ENCODE data around the gene FARS2. TPM values are rescaled to one million over a fixed set of nuclear protein-coding genes. Genes with fewer than 3 reads are reported as not detected.

The FARS2 gene
- polyA plus RNA-seq, 1 experiment: 17.9 TPM

GRCh38 chr6:5590187-5590586 is 328.9 kb downstream of the FARS2 start:
- CTCF ChIA-PET: no interaction called here
- H3K4me3 ChIP-seq (ENCODE audit: low read depth, low read length): no peak overlapping the region
- POLR2A ChIA-PET: no interaction called here

GRCh38 chr6:5592886-5593519 is 331.7 kb downstream of the FARS2 start:
- H3K27me3 ChIP-seq (ENCODE audit: control insufficient read depth, insufficient read depth, low read length): no peaks in the 10 kb centered on the region
- H3K4me3 ChIP-seq (ENCODE audit: low read depth, low read length): no peak overlapping the region
- POLR2A ChIA-PET: interaction anchor here (0.7 kb wide), 1 partner anchor 78 kb away, joined by 5 read pairs; no protein-coding TSS in a partner anchor
- no peak for TF ChIP-seq CTCF (IDR thresholded peaks at IDR 0.05; ENCODE audit: insufficient read depth, low read depth, low read length)
- no peaks in the 10 kb centered on the region for H3K36me3 ChIP-seq (ENCODE audit: control insufficient read depth, insufficient read depth, low read length)
- CTCF ChIA-PET: no interaction called here
- DNase-seq (ENCODE audit: low read depth): no peak

More at GRCh38 chr6:5590187-5590586, 328.9 kb downstream of the FARS2 start:
- TF ChIP-seq CTCF (IDR thresholded peaks at IDR 0.05; ENCODE audit: insufficient read depth, low read depth, low read length): no peak
- Histone ChIP-seq H3K36me3 (ENCODE audit: control insufficient read depth, insufficient read depth, low read length) (no peaks in the 10 kb centered on the region), H3K27me3 (ENCODE audit: control insufficient read depth, insufficient read depth, low read length) (no peaks in the 10 kb centered on the region)
- DNase-seq (ENCODE audit: low read depth): no peak

- Histone ChIP-seq H3K4me3 (ENCODE audit: low read depth, low read length) (no peak overlapping the region), H3K27me3 (ENCODE audit: control insufficient read depth, insufficient read depth, low read length) (no peaks in the 10 kb centered on the region), H3K36me3 (ENCODE audit: control insufficient read depth, insufficient read depth, low read length) (no peaks in the 10 kb centered on the region)
- no peak for TF ChIP-seq CTCF (IDR thresholded peaks at IDR 0.05; ENCODE audit: insufficient read depth, low read depth, low read length)
- ChIA-PET CTCF (interaction anchor here (0.6 to 1.1 kb wide), 5 partner anchors 10 to 449 kb away, joined by 3 to 5 read pairs (median 4); no protein-coding TSS in a partner anchor), POLR2A (no interaction called here)
- DNase-seq (ENCODE audit: low read depth): no peak
These were observed 333.9 kb downstream of the FARS2 start for GRCh38 chr6:5595184-5595583.

- POLR2A ChIA-PET: no interaction called here
- no peak overlapping the region for H3K4me3 ChIP-seq (ENCODE audit: low read depth, low read length)
- TF ChIP-seq CTCF (IDR thresholded peaks at IDR 0.05; ENCODE audit: insufficient read depth, low read depth, low read length): no peak
- DNase-seq (ENCODE audit: low read depth): no peak
- H3K36me3 ChIP-seq (ENCODE audit: control insufficient read depth, insufficient read depth, low read length): no peaks in the 10 kb centered on the region
- CTCF ChIA-PET: no interaction called here
- no peaks in the 10 kb centered on the region for H3K27me3 ChIP-seq (ENCODE audit: control insufficient read depth, insufficient read depth, low read length)
These were observed 336.1 kb downstream of the FARS2 start for GRCh38 chr6:5597413-5597812.

- Histone ChIP-seq H3K27me3 (ENCODE audit: control insufficient read depth, insufficient read depth, low read length) (no peaks in the 10 kb centered on the region), H3K36me3 (ENCODE audit: control insufficient read depth, insufficient read depth, low read length) (no peaks in the 10 kb centered on the region), H3K4me3 (ENCODE audit: low read depth, low read length) (no peak overlapping the region)
- CTCF ChIA-PET: interaction anchor here (1.5 kb wide), 1 partner anchor 20 kb away, joined by 3 read pairs; no protein-coding TSS in a partner anchor
- TF ChIP-seq CTCF (IDR thresholded peaks at IDR 0.05; ENCODE audit: insufficient read depth, low read depth, low read length): no peak
- POLR2A ChIA-PET: no interaction called here
- DNase-seq (ENCODE audit: low read depth): no peak
These were observed 336.8 kb downstream of the FARS2 start for GRCh38 chr6:5598123-5598522.
